Parathyroid adenoma (tissue), 2 donors: ENCODE data around the gene GRIK3.

ENCODE experiments used
- H2AFZ ChIP-seq: fragments of 300-600 bp; sonication (generic); one replicate; pipeline ENCODE4 v1.7.0; 2017; ENCODE audit warnings: antibody characterized with exemption, mild to moderate bottlenecking
- H3K27ac ChIP-seq: fragments of 300-600 bp; sonication (generic); one replicate; pipeline ENCODE4 v1.7.0; 2017
- H3K27me3 ChIP-seq: fragments of 300-600 bp; sonication (generic); one replicate; pipeline ENCODE4 v1.7.0; 2017; ENCODE audit warnings: low read length; ENCODE audit not compliant: control insufficient read depth, insufficient read depth
- H3K36me3 ChIP-seq: fragments of 300-600 bp; sonication (generic); one replicate; pipeline ENCODE4 v1.7.0; 2017; ENCODE audit warnings: low read length; ENCODE audit not compliant: control insufficient read depth, insufficient read depth
- H3K4me1 ChIP-seq: fragments of 300-600 bp; sonication (generic); one replicate; pipeline ENCODE4 v1.7.0; 2017; ENCODE audit warnings: control low read depth
- H3K4me2 ChIP-seq: fragments of 300-600 bp; sonication (generic); one replicate; pipeline ENCODE4 v1.7.0; 2017; ENCODE audit warnings: low read length
- H3K4me3 ChIP-seq: fragments of 300-600 bp; sonication (generic); one replicate; pipeline ENCODE4 v1.7.0; 2017; ENCODE audit warnings: low read depth, low read length
- H3K79me2 ChIP-seq: fragments of 300-600 bp; sonication (generic); one replicate; pipeline ENCODE4 v1.7.0; 2017; ENCODE audit warnings: control low read depth
- H3K9ac ChIP-seq: fragments of 300-600 bp; sonication (generic); one replicate; pipeline ENCODE4 v1.7.0; 2017; ENCODE audit warnings: mild to moderate bottlenecking
- H3K9me3 ChIP-seq: fragments of 300-600 bp; sonication (generic); one replicate; pipeline ENCODE4 v1.7.0; 2017; ENCODE audit warnings: low read length; ENCODE audit not compliant: control insufficient read depth
- TF ChIP-seq, protein P1 (sequence below): fragments of 300-600 bp; sonication (generic); IDR thresholded peaks from one replicate; pipeline ENCODE4 v1.7.0; 2017; ENCODE audit warnings: antibody characterized with exemption, mild to moderate bottlenecking
- donor health status: primary hyperparathyroidism.

GRIK3 gene

DNA sequence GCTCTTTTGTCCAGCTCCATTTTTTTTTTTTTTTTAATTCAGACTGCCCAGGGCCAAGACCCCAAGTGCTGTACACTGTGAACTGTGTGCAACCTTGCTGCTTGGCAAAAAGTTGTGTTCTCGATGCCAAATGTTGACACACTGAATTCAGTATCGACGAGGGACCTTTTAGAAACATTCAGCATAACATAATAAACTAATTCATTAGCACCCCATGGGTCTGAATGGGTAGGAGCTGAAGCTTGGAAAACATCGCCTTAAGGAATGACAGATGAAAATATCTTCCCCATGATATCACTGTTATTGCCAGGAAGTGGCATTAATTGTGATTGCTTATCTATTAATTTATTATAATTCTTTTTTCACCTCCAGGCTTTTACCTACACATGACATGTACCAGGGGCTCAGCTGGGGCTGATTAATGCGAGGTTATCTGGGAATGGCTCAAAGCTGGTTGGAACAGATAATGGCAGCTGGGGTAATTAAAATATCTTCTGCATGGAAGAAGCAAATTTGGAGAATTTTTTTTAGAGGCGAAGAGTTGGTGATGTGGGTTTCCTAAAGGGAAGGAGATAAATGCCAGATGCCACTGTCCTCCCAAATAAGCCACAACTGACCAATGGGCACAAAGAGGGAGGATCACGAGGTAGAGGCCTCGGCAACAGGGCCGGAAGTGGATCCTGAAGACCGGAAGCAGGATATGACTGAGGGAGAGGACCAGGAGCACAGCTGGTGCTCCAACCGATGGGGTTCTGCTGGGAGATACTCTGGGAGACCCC is 169.3 kb downstream of the GRIK3 start:
- Histone ChIP-seq H3K36me3 (no peaks in the 10 kb centered on the region), H3K4me1 (no peaks in the 10 kb centered on the region), H3K4me3 (no peak overlapping the region), H2AFZ (no peak overlapping the region), H3K27ac (no peak overlapping the region), H3K9ac (no peak overlapping the region), H3K79me2 (no peaks in the 10 kb centered on the region), H3K27me3 (no peaks in the 10 kb centered on the region), H3K4me2 (no peak overlapping the region), H3K9me3 (no peaks in the 10 kb centered on the region)
- TF ChIP-seq, protein P1, sequence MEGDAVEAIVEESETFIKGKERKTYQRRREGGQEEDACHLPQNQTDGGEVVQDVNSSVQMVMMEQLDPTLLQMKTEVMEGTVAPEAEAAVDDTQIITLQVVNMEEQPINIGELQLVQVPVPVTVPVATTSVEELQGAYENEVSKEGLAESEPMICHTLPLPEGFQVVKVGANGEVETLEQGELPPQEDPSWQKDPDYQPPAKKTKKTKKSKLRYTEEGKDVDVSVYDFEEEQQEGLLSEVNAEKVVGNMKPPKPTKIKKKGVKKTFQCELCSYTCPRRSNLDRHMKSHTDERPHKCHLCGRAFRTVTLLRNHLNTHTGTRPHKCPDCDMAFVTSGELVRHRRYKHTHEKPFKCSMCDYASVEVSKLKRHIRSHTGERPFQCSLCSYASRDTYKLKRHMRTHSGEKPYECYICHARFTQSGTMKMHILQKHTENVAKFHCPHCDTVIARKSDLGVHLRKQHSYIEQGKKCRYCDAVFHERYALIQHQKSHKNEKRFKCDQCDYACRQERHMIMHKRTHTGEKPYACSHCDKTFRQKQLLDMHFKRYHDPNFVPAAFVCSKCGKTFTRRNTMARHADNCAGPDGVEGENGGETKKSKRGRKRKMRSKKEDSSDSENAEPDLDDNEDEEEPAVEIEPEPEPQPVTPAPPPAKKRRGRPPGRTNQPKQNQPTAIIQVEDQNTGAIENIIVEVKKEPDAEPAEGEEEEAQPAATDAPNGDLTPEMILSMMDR, result no peak

DNA sequence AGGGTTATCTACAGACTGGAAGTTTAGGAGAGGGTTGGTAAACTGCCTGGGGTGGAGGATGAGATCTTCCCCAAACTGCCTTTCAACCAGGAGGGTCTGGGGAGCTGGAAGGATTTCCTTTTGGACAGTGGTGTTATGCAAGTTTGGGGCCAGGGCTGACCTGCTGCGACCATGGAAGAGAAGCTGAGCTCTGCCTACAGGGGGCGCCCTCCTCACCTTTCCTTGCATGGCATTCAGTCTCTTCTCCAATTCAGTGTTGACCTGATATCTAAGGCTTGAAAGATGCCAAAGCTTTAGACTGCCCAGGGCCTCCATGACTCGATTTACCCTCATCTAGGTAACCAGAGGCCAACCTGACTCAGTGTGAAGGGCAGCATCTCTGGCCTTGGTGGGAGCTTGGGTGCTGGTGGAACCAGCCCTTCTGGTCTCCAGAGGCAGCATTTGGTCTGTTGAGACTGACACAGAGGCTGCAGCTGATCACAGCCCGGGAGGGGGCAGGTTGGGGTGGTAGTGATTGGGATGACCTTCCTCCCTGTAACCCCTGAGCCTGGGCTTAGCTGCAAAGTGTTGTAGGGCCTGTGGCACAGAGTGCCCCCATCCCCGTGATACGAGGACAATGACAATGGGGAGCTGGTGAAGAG is 170.0 kb downstream of the GRIK3 start:
- TF ChIP-seq, protein P1, result no peak
- Histone ChIP-seq H3K79me2 (no peaks in the 10 kb centered on the region), H2AFZ (no peak overlapping the region), H3K27me3 (no peaks in the 10 kb centered on the region), H3K4me1 (no peaks in the 10 kb centered on the region), H3K9ac (no peak overlapping the region), H3K4me3 (no peak overlapping the region), H3K36me3 (no peaks in the 10 kb centered on the region), H3K27ac (no peak overlapping the region), H3K4me2 (no peak overlapping the region), H3K9me3 (no peaks in the 10 kb centered on the region)

GRCh38 chr1:36863500-36863899 is 170.8 kb downstream of the GRIK3 start:
- no peak overlapping the region for H3K27ac ChIP-seq
- no peaks in the 10 kb centered on the region for H3K9me3 ChIP-seq
- no peaks in the 10 kb centered on the region for H3K27me3 ChIP-seq
- no peaks in the 10 kb centered on the region for H3K79me2 ChIP-seq
- no peak overlapping the region for H2AFZ ChIP-seq
- H3K9ac ChIP-seq, result no peak overlapping the region
- no peaks in the 10 kb centered on the region for H3K4me1 ChIP-seq
- TF ChIP-seq, protein P1, result no peak
- H3K4me2 ChIP-seq, result no peak overlapping the region
- H3K36me3 ChIP-seq, result no peaks in the 10 kb centered on the region
- H3K4me3 ChIP-seq, result no peak overlapping the region

DNA sequence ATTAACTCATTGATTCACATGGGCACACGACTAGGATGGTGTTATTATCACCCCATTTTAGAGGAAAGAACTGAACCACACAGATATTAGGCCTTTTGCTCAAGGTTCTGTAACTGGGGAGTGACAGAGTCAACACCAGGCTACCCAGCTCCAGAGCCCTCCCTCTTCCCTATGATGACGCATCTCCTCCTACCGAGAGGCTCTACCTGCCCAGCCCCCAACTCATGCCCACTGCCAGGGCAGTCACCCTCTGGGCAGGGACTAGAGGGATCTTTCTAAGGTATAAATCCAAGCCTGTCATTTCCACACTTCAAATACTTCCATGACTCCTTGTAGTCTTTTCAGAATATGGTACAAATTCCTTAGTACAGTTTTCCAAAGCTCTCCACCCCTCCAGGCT is 171.3 kb downstream of the GRIK3 start:
- no peaks in the 10 kb centered on the region for H3K4me1 ChIP-seq
- H2AFZ ChIP-seq, result no peak overlapping the region
- H3K79me2 ChIP-seq, result no peaks in the 10 kb centered on the region
- TF ChIP-seq, protein P1, result no peak
- H3K4me3 ChIP-seq, result no peak overlapping the region
- no peak overlapping the region for H3K4me2 ChIP-seq
- H3K27ac ChIP-seq, result no peak overlapping the region
- H3K27me3 ChIP-seq, result no peaks in the 10 kb centered on the region
- no peak overlapping the region for H3K9ac ChIP-seq
- no peaks in the 10 kb centered on the region for H3K36me3 ChIP-seq
- no peaks in the 10 kb centered on the region for H3K9me3 ChIP-seq

GRCh38 chr1:36861375-36861774 is 172.9 kb downstream of the GRIK3 start:
- Histone ChIP-seq H3K4me2 (no peak overlapping the region), H3K4me3 (no peak overlapping the region), H3K79me2 (no peaks in the 10 kb centered on the region), H3K9ac (no peak overlapping the region), H2AFZ (no peak overlapping the region), H3K27me3 (no peaks in the 10 kb centered on the region), H3K27ac (no peak overlapping the region), H3K9me3 (no peaks in the 10 kb centered on the region), H3K36me3 (no peaks in the 10 kb centered on the region), H3K4me1 (no peaks in the 10 kb centered on the region)
- TF ChIP-seq, protein P1, result no peak
